CD14-positive monocyte (primary cell): Measurements from ENCODE around the gene PPARG. TPM values are rescaled to one million over a fixed set of nuclear protein-coding genes. Genes with fewer than 3 reads are reported as not detected.

Source experiments
- DNase-seq, 3 donors: peaks; one replicate each; pipeline ENCODE4 v3.0.0-alpha.2; 2011 to 2022
- H2AFZ ChIP-seq: 2 replicates; pipeline ENCODE4 v1.6.0; 2012; ENCODE audit warnings: mild to moderate bottlenecking, low read depth, low read length, inconsistent platforms; ENCODE audit not compliant: insufficient read depth, poor library complexity, severe bottlenecking
- H3K27ac ChIP-seq, 2 donors: 1 replicate in 1 of 2; 2 replicates in 1 of 2; pipeline ENCODE4 v1.5.1; 2012 to 2013; ENCODE audit warnings: low read length in 2 of 2, control low read depth in 1 of 2, inconsistent platforms in 1 of 2, low read depth in 1 of 2, mild to moderate bottlenecking in 1 of 2
- H3K27me3 ChIP-seq, 2 donors: one replicate each; pipeline versions ENCODE4 v1.6.0 to v1.6.1; 2011 to 2013; ENCODE audit warnings: low read length in 2 of 2; ENCODE audit not compliant: control insufficient read depth in 2 of 2, insufficient read depth in 2 of 2
- H3K36me3 ChIP-seq, 2 donors: replicated peaks in 1 of 2; 1 replicate in 1 of 2; 2 replicates in 1 of 2; pipeline versions ENCODE4 v1.5.1 to v1.6.1; 2012 to 2013; ENCODE audit warnings: low read length in 2 of 2, control low read depth in 1 of 2, inconsistent platforms in 1 of 2, mild to moderate bottlenecking in 1 of 2; ENCODE audit not compliant: insufficient read depth in 2 of 2, control insufficient read depth in 1 of 2
- H3K4me1 ChIP-seq, 2 donors: 1 replicate in 1 of 2; 2 replicates in 1 of 2; pipeline versions ENCODE4 v1.5.1 to v1.6.1; 2012 to 2013; ENCODE audit warnings: low read length in 2 of 2, control low read depth in 1 of 2, inconsistent platforms in 1 of 2, mild to moderate bottlenecking in 1 of 2, moderate library complexity in 1 of 2; ENCODE audit not compliant: insufficient read depth in 2 of 2, control insufficient read depth in 1 of 2
- H3K4me2 ChIP-seq: replicated peaks from 2 replicates; pipeline ENCODE3; 2012; ENCODE audit warnings: low read length, moderate library complexity, mild to moderate bottlenecking; ENCODE audit not compliant: poor library complexity, severe bottlenecking; ENCODE audit errors: extremely low read depth
- H3K4me3 ChIP-seq, 3 experiments: fragments of 200-600 bp in 1 of 3; sonication (generic) in 1 of 3; replicated peaks in 1 of 3; 1 replicate in 2 of 3; 2 replicates in 1 of 3; pipeline ENCODE4 v1.5.1; 2011 to 2013; ENCODE audit warnings: low read length in 3 of 3, mild to moderate bottlenecking in 3 of 3, control low read depth in 2 of 3, low read depth in 2 of 3, inconsistent platforms in 1 of 3, moderate library complexity in 1 of 3
- H3K79me2 ChIP-seq: 2 replicates; pipeline ENCODE4 v1.6.0; 2012; ENCODE audit warnings: mild to moderate bottlenecking, control low read depth, inconsistent platforms, low read length, moderate library complexity; ENCODE audit not compliant: insufficient read depth
- H3K9ac ChIP-seq: 2 replicates; pipeline ENCODE4 v1.6.0; 2017; ENCODE audit warnings: low read length, mild to moderate bottlenecking; ENCODE audit not compliant: insufficient read depth, poor library complexity, severe bottlenecking
- H3K9me3 ChIP-seq, 2 donors: replicated peaks in 1 of 2; 1 replicate in 1 of 2; 2 replicates in 1 of 2; pipeline versions ENCODE4 v1.5.1 to v1.6.1; 2012 to 2013; ENCODE audit warnings: low read length in 2 of 2, control low read depth in 1 of 2; ENCODE audit not compliant: control insufficient read depth in 1 of 2, insufficient read depth in 1 of 2
- H4K20me1 ChIP-seq: 2 replicates; pipeline ENCODE4 v1.6.0; 2012; ENCODE audit warnings: mild to moderate bottlenecking, low read length, control low read depth, moderate library complexity; ENCODE audit not compliant: insufficient read depth
- H3K27ac Mint-ChIP-seq, 7 donors: one replicate each; pipeline ENCODE4 v1.8.0; 2020; ENCODE audit warnings: mild to moderate bottlenecking in 7 of 7, mixed read lengths in 7 of 7, moderate library complexity in 6 of 7, inconsistent platforms in 2 of 7
- H3K27me3 Mint-ChIP-seq, 3 donors: one replicate each; pipeline ENCODE4 v1.8.0; 2021 to 2022; ENCODE audit warnings: low read depth in 3 of 3, mild to moderate bottlenecking in 3 of 3, mixed read lengths in 3 of 3, moderate library complexity in 3 of 3, inconsistent platforms in 1 of 3
- H3K36me3 Mint-ChIP-seq, 2 donors: one replicate each; pipeline ENCODE4 v1.8.0; 2020; ENCODE audit warnings: mixed read lengths in 2 of 2, inconsistent platforms in 1 of 2, mild to moderate bottlenecking in 1 of 2
- H3K4me1 Mint-ChIP-seq: one replicate; pipeline ENCODE4 v1.8.0; 2020; ENCODE audit warnings: mild to moderate bottlenecking, mixed read lengths
- H3K4me3 Mint-ChIP-seq, 2 donors: one replicate each; pipeline ENCODE4 v1.8.0; 2020; ENCODE audit warnings: mild to moderate bottlenecking in 2 of 2, mixed read lengths in 2 of 2, moderate library complexity in 1 of 2
- H3K9me3 Mint-ChIP-seq, 7 donors: one replicate each; pipeline ENCODE4 v1.8.0; 2020 to 2022; ENCODE audit warnings: mixed read lengths in 7 of 7, mild to moderate bottlenecking in 6 of 7, moderate library complexity in 6 of 7, inconsistent platforms in 2 of 7
- CTCF ChIP-seq: fragments of 200-600 bp; IDR thresholded peaks from one replicate; pipeline ENCODE4 v1.8.0; 2022; ENCODE audit warnings: antibody characterized with exemption, mild to moderate bottlenecking
- whole genome bisulfite sequencing: methylation state at CpG from one replicate; pipeline ENCODE4 v1.1.5; 2013; ENCODE audit warnings: missing lambda C conversion rate; ENCODE audit not compliant: insufficient coverage; 5-methylcytosine and 5-hydroxymethylcytosine counted together
- intact Hi-C, 2 donors: fragments of 100-400 bp; cut with micrococcal nuclease; formaldehyde crosslinking; loops; one replicate each; pipeline versions ENCODE4 v1.15.0 to v1.15.1; 2023
- polyA plus RNA-seq, 3 donors: library from polyadenylated mRNA; depleted of rRNA in 1 of 3; unstranded in 2 of 3; stranded (reverse) in 1 of 3; fragments of 300-500 nt in 2 of 3; fragments of >200 nt in 1 of 3; fragmentation: Illumina TruSeq in 2 of 3; gene quantifications; 1 replicate in 2 of 3; 2 replicates in 1 of 3; pipeline ENCODE4 v1.2.3, GENCODE V29; 2012 to 2021

The PPARG gene
- polyA plus RNA-seq, 3 donors = 0.56 to 2.0 (median 0.97) TPM

GRCh38 chr3:12338595-12339546, 50.0 kb downstream of the PPARG start:
- H3K27me3 Mint-ChIP-seq = peaks cover 0 to 3% (median 1%) of the 10 kb centered on the region in 3 donors
- intact Hi-C loops = no loop called here
- no peak overlapping the region for H3K4me3 Mint-ChIP-seq
- no peaks in the 10 kb centered on the region for H3K9me3 ChIP-seq
- no peak overlapping the region for H2AFZ ChIP-seq
- no peak overlapping the region for H3K9ac ChIP-seq
- no peak overlapping the region for H3K4me3 ChIP-seq
- no peaks in the 10 kb centered on the region for H3K27me3 ChIP-seq
- no peaks in the 10 kb centered on the region for H3K36me3 ChIP-seq
- peaks cover 25% of the 10 kb centered on the region for H3K4me1 Mint-ChIP-seq
- no peak for TF ChIP-seq CTCF
- no peak overlapping the region for H3K27ac Mint-ChIP-seq
- H3K4me2 ChIP-seq = no peak overlapping the region
- no peaks in the 10 kb centered on the region for H3K9me3 Mint-ChIP-seq
- no peak for DNase-seq
- no peaks in the 10 kb centered on the region for H4K20me1 ChIP-seq
- 100% methylated on average over 3 of the region's 5 CpGs for WGBS
- peaks cover 6 to 11% of the 10 kb centered on the region in 2 donors for H3K4me1 ChIP-seq
- no peak overlapping the region for H3K27ac ChIP-seq
- H3K36me3 Mint-ChIP-seq = no peaks in the 10 kb centered on the region
- H3K79me2 ChIP-seq = no peaks in the 10 kb centered on the region

GRCh38 chr3:12339701-12340480, 51.0 kb downstream of the PPARG start:
- Histone ChIP-seq H3K27ac (no peak overlapping the region), H3K36me3 (no peaks in the 10 kb centered on the region), H3K9me3 (no peaks in the 10 kb centered on the region), H4K20me1 (no peaks in the 10 kb centered on the region), H3K4me2 (no peak overlapping the region), H3K27me3 (no peaks in the 10 kb centered on the region), H3K79me2 (no peaks in the 10 kb centered on the region), H2AFZ (no peak overlapping the region), H3K4me3 (no peak overlapping the region), H3K4me1 (peaks cover 6 to 14% of the 10 kb centered on the region in 2 donors), H3K9ac (no peak overlapping the region)
- H3K27me3 Mint-ChIP-seq = peaks cover 0 to 3% (median 1%) of the 10 kb centered on the region in 3 donors
- no peak for DNase-seq
- H3K4me3 Mint-ChIP-seq = no peak overlapping the region
- no peak for TF ChIP-seq CTCF
- H3K4me1 Mint-ChIP-seq = peaks cover 26% of the 10 kb centered on the region
- WGBS = 100% methylated on average over 2 of the region's 5 CpGs
- no peaks in the 10 kb centered on the region for H3K36me3 Mint-ChIP-seq
- peak overlapping the region in 1 of 7 donors; percentile 21 for H3K27ac Mint-ChIP-seq
- intact Hi-C loops = no loop called here
- no peaks in the 10 kb centered on the region for H3K9me3 Mint-ChIP-seq
